Hepatocyte (in vitro differentiated cells): ENCODE results near the gene ZFYVE19.

Experiments used
- EZH2 ChIP-seq: fragments of 200-600 bp; sonication (generic); IDR thresholded peaks from 2 replicates; pipeline ENCODE4 v1.6.1; 2016; ENCODE audit warnings: antibody characterized with exemption, mild to moderate bottlenecking, borderline replicate concordance
- EZH2phosphoT487 ChIP-seq: fragments of 200-600 bp; sonication (generic); IDR thresholded peaks from one replicate; pipeline ENCODE4 v1.6.1; 2018; ENCODE audit warnings: antibody characterized with exemption, mild to moderate bottlenecking, low read depth, moderate library complexity; ENCODE audit not compliant: unreplicated experiment, severe bottlenecking
- TF ChIP-seq, protein P1 (sequence below): fragments of 200-600 bp; sonication (generic); IDR thresholded peaks from 2 replicates; pipeline ENCODE4 v1.5.1; 2016; ENCODE audit warnings: antibody characterized with exemption, mild to moderate bottlenecking; ENCODE audit not compliant: poor library complexity

- TF ChIP-seq, protein P1, sequence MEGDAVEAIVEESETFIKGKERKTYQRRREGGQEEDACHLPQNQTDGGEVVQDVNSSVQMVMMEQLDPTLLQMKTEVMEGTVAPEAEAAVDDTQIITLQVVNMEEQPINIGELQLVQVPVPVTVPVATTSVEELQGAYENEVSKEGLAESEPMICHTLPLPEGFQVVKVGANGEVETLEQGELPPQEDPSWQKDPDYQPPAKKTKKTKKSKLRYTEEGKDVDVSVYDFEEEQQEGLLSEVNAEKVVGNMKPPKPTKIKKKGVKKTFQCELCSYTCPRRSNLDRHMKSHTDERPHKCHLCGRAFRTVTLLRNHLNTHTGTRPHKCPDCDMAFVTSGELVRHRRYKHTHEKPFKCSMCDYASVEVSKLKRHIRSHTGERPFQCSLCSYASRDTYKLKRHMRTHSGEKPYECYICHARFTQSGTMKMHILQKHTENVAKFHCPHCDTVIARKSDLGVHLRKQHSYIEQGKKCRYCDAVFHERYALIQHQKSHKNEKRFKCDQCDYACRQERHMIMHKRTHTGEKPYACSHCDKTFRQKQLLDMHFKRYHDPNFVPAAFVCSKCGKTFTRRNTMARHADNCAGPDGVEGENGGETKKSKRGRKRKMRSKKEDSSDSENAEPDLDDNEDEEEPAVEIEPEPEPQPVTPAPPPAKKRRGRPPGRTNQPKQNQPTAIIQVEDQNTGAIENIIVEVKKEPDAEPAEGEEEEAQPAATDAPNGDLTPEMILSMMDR, result no peak
- TF ChIP-seq EZH2phosphoT487 (no peak), EZH2 (no peak)
Observed at GRCh38 chr15:40770147-40770721, 36.7 kb upstream of the ZFYVE19 start.
